A549 treated with dexamethasone at 1 μM for 4 hours (cell line): ENCODE results near the gene SPRED1. TPM values are rescaled to one million over a fixed set of nuclear protein-coding genes. Genes with fewer than 3 reads are reported as not detected.

Source experiments
- total RNA-seq: library from RNA; stranded (reverse); fragments of 200-300 nt; extraction: Qiagen RNA extraction; gene quantifications from 5 replicates; pipeline ENCODE4 v1.2.3, GENCODE V29; 2022

SPRED1 gene
- 6.5 to 9.3 TPM (median 8.6 TPM) in 5 replicates for total RNA-seq

GRCh38 chr15:38252481-38253350 is at the start of gene SPRED1:
SPRED1 (plus strand) TSS chr15:38252836; CDS start chr15:38253186, 350 bp downstream.

Other genes starting within 250 kb of the SPRED1 start
- gene FAM98B, start 201.3 kb downstream of the SPRED1 start, total RNA-seq: 8.8 to 13.8 TPM (median 10.9 TPM) in 5 replicates